Measurements from ENCODE around the gene CCNF. TPM values are rescaled to one million over a fixed set of nuclear protein-coding genes. Genes with fewer than 3 reads are reported as not detected.

CCNF gene
- total and polyA plus RNA-seq, 2 of the 8 experiments (the other 6 are each of a cell fraction or from before 2014, with no cell fraction given), result 15.4 to 54.3 TPM

DNA sequence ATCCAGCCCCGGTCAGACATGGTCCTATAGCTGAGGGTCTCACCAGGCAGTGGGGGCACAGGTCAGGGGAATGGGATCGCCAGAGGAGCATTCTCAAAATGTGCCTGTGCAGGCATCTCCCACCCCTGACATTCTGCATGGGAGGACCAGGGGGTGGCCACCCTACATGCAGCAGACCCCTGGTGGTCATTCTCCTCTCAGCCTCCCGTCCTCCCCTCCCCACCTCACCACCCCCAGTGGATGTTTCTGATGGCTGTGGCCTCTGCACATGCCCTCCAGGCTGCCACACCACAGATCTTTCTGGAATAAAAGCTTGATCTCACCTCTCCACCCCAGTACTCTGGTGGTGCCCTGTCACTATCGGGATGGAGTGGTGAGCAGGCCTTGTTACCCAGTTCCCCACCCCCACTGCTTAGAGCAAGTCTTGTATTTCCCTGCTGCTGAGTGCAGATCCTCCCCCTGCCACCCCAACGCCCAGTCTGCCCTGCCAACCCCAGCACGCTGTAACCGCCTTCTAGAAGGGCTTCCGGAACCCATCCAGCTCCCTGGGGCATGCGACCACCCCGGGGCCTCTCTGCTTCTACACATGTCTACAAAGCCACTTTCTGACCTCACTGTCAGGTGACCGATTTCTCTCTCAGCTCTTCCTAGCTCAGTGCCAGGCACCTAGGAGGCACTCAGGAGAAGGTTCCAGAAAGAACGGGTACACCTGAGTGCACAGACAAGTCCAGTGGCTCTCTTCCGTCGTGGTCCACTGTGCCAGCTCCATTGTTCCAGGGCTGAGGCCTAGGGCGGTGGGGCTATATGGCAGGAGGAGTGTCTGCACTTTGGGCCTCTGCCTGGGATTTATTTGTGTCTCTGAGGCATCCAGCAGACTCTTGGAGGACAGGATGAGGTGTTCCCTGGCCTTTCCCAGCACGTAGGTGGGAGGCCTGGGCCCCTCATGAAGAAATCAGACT, 55.0 kb downstream of the CCNF start (continued):
- TF ChIP-seq KDM4A (IDR thresholded peaks at IDR 0.05; ENCODE audit: low read depth, low read length, severe bottlenecking) (no peak), POLR2AphosphoS5 (IDR thresholded peaks at IDR 0.05; ENCODE audit: low read depth, low read length) (no peak), BCL11A (IDR thresholded peaks at IDR 0.05; ENCODE audit: low read depth in 2 of 2, low read length in 2 of 2) (no peak), FOSL1 (IDR thresholded peaks at IDR 0.05; ENCODE audit: insufficient read depth, low read depth, low read length) (no peak), GTF2F1 (IDR thresholded peaks at IDR 0.05; ENCODE audit: borderline replicate concordance, low read depth, low read length) (no peak), TAF7 (optimal IDR thresholded peaks at IDR 0.05; ENCODE audit: borderline replicate concordance, low read depth, low read length) (no peak), CREB1 (IDR thresholded peaks at IDR 0.05) (no peak), RNF2 (IDR thresholded peaks at IDR 0.05; ENCODE audit: borderline replicate concordance, low read depth, low read length, missing control alignments, poor library complexity, severe bottlenecking) (no peak)
- TF ChIP-seq, protein P1, sequence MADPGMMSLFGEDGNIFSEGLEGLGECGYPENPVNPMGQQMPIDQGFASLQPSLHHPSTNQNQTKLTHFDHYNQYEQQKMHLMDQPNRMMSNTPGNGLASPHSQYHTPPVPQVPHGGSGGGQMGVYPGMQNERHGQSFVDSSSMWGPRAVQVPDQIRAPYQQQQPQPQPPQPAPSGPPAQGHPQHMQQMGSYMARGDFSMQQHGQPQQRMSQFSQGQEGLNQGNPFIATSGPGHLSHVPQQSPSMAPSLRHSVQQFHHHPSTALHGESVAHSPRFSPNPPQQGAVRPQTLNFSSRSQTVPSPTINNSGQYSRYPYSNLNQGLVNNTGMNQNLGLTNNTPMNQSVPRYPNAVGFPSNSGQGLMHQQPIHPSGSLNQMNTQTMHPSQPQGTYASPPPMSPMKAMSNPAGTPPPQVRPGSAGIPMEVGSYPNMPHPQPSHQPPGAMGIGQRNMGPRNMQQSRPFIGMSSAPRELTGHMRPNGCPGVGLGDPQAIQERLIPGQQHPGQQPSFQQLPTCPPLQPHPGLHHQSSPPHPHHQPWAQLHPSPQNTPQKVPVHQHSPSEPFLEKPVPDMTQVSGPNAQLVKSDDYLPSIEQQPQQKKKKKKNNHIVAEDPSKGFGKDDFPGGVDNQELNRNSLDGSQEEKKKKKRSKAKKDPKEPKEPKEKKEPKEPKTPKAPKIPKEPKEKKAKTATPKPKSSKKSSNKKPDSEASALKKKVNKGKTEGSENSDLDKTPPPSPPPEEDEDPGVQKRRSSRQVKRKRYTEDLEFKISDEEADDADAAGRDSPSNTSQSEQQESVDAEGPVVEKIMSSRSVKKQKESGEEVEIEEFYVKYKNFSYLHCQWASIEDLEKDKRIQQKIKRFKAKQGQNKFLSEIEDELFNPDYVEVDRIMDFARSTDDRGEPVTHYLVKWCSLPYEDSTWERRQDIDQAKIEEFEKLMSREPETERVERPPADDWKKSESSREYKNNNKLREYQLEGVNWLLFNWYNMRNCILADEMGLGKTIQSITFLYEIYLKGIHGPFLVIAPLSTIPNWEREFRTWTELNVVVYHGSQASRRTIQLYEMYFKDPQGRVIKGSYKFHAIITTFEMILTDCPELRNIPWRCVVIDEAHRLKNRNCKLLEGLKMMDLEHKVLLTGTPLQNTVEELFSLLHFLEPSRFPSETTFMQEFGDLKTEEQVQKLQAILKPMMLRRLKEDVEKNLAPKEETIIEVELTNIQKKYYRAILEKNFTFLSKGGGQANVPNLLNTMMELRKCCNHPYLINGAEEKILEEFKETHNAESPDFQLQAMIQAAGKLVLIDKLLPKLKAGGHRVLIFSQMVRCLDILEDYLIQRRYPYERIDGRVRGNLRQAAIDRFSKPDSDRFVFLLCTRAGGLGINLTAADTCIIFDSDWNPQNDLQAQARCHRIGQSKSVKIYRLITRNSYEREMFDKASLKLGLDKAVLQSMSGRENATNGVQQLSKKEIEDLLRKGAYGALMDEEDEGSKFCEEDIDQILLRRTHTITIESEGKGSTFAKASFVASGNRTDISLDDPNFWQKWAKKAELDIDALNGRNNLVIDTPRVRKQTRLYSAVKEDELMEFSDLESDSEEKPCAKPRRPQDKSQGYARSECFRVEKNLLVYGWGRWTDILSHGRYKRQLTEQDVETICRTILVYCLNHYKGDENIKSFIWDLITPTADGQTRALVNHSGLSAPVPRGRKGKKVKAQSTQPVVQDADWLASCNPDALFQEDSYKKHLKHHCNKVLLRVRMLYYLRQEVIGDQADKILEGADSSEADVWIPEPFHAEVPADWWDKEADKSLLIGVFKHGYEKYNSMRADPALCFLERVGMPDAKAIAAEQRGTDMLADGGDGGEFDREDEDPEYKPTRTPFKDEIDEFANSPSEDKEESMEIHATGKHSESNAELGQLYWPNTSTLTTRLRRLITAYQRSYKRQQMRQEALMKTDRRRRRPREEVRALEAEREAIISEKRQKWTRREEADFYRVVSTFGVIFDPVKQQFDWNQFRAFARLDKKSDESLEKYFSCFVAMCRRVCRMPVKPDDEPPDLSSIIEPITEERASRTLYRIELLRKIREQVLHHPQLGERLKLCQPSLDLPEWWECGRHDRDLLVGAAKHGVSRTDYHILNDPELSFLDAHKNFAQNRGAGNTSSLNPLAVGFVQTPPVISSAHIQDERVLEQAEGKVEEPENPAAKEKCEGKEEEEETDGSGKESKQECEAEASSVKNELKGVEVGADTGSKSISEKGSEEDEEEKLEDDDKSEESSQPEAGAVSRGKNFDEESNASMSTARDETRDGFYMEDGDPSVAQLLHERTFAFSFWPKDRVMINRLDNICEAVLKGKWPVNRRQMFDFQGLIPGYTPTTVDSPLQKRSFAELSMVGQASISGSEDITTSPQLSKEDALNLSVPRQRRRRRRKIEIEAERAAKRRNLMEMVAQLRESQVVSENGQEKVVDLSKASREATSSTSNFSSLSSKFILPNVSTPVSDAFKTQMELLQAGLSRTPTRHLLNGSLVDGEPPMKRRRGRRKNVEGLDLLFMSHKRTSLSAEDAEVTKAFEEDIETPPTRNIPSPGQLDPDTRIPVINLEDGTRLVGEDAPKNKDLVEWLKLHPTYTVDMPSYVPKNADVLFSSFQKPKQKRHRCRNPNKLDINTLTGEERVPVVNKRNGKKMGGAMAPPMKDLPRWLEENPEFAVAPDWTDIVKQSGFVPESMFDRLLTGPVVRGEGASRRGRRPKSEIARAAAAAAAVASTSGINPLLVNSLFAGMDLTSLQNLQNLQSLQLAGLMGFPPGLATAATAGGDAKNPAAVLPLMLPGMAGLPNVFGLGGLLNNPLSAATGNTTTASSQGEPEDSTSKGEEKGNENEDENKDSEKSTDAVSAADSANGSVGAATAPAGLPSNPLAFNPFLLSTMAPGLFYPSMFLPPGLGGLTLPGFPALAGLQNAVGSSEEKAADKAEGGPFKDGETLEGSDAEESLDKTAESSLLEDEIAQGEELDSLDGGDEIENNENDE (IDR thresholded peaks at IDR 0.05; ENCODE audit: insufficient replicate concordance, low read length), result no peak
